Measurements from ENCODE around the gene CDH19. TPM values are rescaled to one million over a fixed set of nuclear protein-coding genes. Genes with fewer than 3 reads are reported as not detected.
"Not testable (repeated sequence)": the region's sequence is repeated elsewhere in the genome, so short reads cannot be mapped to it uniquely, and the experiment has no call there.

Gene CDH19
- total RNA-seq, 2 donors from 2014 or later: 1.6 to 5.0 TPM

- intact Hi-C loops (cut with DNase I): no loop called here
- DNase-seq (ENCODE audit: low spot score): no peak
Observed at GRCh38 chr18:66506178-66506577, 97.7 kb downstream of the CDH19 start.

GRCh38 chr18:66497351-66497750 is 106.5 kb downstream of the CDH19 start:
- no peak for DNase-seq (ENCODE audit: low spot score)
- intact Hi-C loops (cut with DNase I): no loop called here

GRCh38 chr18:66495844-66496243 is 108.0 kb downstream of the CDH19 start:
- intact Hi-C loops (cut with DNase I): no loop called here
- no peak for DNase-seq (ENCODE audit: low spot score)

GRCh38 chr18:66473882-66474281 is 130.0 kb downstream of the CDH19 start:
- intact Hi-C loops (cut with DNase I): no loop called here

GRCh38 chr18:66466184-66466583 is 137.7 kb downstream of the CDH19 start:
- intact Hi-C loops (cut with DNase I): loop anchor here in 1 of 2 donors (10.0 kb wide), 1 partner anchor 1961 kb away; no protein-coding TSS in a partner anchor
- DNase-seq (ENCODE audit: low spot score): not testable (repeated sequence)

More at GRCh38 chr18:66473882-66474281, 130.0 kb downstream of the CDH19 start:
- no peak for DNase-seq (ENCODE audit: low spot score)

GRCh38 chr18:66461344-66461743 is 142.5 kb downstream of the CDH19 start:
- no peak for DNase-seq (ENCODE audit: low spot score)
- intact Hi-C loops (cut with DNase I): loop anchor here in 1 of 2 donors (10.0 kb wide), 1 partner anchor 1957 kb away; no protein-coding TSS in a partner anchor

GRCh38 chr18:66457245-66457644 is 146.6 kb downstream of the CDH19 start:
- intact Hi-C loops (cut with DNase I): no loop called here
- DNase-seq (ENCODE audit: low spot score): no peak
